Activated CD4-positive, alpha-beta T cell treated with anti-CD3 and anti-CD28 coated beads, Interleukin-2, amount 50 U/mL, for 24 hours (primary cell): ENCODE results near the gene RAMP3.
"Not testable (repeated sequence)": the region's sequence is repeated elsewhere in the genome, so short reads cannot be mapped to it uniquely, and the experiment has no call there.

ENCODE experiments used
- DNase-seq, 2 donors: peaks; one replicate each; pipeline ENCODE4 v3.0.0-alpha.2; 2020; ENCODE audit warnings: low read depth in 1 of 2, low spot score in 1 of 2

Gene RAMP3

DNA sequence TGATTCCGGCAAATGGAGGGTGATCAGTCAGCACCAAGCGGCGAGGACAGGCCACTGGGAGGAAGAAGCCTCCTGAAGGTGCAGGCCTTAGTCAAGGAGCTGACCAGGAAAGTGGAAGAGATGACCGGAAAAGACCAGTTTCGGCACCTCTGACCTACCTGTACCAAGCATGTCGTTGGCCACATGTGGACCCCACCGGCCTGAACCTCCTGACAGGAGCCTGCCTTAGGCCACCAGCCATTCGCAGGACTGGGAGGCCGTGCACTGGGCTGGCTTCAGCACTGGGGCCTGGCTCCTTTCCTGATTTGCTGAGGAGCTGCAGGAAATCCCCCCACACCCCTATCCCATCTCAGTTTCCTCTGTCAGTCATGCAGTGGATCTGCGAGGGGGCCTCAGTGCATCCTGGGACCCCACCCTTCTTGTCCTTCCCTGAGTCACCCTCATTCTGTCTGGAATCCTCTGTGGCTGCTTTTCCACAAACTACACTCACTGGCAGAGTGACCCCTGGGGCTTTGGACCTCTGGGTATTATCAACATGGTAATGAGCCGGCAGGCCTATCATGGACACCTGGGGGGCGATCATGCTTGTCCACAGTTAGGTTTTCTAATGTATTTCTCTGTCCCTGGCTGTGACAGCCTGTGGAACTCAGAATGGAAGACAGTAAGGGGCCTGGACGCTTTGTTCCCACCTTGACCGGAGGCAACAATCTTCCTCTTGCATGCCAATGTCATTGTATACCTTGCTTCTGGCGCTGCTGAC lies 33.0 kb downstream of the RAMP3 start:
- no peak for DNase-seq

DNA sequence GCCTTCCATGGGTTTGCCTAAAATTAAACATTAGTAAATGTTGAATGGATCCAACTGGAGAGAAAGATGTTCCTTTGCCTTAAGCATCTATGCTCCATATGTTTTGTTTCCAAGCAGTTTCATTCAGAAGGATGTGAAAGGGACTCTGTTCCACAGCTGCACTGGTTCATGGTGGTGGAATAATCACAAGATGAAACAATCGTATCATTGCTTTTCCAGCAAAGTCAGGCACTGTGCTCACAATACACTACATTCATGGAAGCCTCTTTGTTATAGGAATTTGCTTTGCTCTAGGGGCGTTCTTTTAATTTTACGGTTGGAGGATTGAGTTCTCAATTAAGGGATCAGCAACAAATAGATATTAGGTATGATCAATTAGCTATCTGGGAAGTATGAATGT lies 33.8 kb downstream of the RAMP3 start:
- no peak for DNase-seq

DNA sequence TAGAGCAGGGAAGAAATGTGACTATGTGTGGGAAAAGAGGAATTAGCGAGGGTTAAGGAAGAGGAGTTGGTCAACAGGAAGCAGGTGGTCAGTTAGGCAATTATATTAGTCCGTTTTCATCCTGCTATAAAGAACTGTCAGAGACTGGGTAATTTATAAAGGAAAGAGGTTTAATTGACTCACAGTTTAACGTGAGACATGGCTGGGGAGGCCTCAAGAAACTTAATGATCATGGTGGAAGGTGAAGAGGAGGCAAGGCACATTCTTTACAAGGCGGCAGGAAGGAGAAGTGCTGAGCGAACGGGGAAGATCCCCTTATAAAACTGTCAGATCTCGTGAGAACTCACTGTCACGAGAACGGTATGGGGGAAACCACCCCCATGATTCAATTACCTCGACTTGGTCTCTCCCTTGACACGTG lies 35.0 kb downstream of the RAMP3 start:
- DNase-seq = no peak

DNA sequence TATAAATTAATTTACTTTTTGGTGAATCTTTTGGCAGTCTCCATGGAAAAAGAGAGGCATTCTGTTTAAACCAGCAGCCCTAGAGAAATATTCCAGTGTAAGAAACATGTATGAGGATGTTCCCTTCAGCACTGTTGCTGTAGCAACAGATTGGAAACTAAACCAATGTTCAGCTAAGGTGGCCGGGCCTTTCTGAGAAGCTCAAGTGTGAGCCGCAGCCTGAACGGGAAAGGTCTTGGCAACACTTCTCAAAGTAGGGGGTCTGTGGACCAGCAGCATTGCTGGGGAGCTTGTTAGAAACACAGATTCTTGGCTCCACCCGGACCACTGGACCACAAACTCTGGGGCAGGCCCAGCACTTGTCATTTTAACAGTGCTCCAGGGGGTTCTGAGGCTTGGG lies 36.2 kb downstream of the RAMP3 start:
- DNase-seq = no peak

DNA sequence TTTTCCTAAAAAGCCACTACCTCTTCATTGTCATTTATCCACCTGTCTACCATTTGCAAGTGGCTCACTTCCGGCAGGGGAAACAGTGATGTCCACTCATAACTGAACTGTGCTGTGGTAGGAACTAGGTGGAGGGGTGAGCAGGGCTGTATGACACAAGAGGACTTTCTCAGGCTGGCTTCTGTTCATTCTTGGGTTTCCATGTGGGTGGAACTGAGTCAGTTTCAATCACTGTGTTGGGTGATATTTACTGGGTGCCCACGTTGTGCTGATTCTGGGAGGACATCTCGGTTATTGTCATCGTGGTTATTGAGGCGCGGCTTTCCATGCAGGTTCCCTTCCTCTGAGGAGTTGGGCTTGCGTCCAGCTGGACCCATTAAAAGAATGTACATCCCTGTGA lies 38.8 kb downstream of the RAMP3 start:
- DNase-seq = peak in 1 of 2 donors; percentile 52

DNA sequence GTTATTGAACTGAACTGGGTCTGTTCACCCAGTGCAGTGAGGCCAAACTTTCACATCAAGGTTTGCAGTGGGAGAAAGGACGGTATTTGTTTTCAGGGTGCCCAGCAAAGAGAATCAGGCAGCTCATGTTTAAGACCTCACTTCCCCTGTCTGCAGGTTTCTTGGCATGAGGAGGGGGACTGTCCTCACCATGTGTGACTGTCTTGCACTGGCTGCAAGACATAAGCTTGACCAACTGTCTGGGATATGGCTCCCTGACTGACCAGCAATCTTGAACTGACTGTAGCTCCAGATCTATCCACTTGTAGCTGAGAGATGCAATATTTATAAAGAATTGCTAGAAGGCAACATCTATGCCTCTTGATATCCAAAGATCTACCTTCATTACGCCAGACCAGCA lies 39.9 kb downstream of the RAMP3 start:
- no peak for DNase-seq

DNA sequence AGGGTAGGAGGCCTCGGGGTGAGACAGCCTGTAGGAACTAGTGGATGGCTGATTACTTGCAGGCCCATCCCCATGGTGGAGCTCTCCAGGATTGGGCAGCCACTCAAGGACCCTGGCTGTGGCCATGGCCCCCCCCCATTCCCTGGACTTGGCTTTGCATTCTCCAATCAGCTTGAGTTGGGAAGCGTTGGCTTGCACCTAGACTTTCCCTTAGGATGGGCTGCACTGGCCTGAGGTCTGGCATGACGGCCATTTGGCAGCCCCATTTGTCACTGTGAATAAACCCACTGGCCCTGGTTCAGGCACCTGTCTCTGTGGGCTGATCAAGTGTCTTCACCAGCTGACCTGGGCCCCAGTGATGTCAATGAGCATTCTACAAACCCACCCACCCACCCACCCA lies 41.4 kb downstream of the RAMP3 start:
- no peak for DNase-seq

DNA sequence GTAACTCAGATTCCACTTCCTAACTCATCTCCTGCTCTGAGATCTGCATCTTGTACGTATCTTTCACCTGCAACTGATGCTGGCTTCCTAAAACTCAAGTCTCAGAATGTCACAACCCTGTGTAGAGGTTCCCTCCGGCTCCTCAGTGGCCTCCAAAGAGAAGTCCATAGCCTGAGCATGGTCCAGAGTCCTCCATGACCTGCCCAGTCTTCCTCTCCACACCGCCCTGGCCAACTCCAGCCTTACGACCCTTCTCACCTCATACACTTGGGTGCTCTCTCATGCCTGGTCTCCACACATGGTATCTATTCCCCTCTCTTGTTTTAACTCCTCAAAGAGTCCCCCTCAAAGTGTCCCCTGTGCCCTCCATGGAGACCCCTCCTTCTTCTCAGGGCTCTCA lies 41.9 kb downstream of the RAMP3 start:
- DNase-seq = no peak

DNA sequence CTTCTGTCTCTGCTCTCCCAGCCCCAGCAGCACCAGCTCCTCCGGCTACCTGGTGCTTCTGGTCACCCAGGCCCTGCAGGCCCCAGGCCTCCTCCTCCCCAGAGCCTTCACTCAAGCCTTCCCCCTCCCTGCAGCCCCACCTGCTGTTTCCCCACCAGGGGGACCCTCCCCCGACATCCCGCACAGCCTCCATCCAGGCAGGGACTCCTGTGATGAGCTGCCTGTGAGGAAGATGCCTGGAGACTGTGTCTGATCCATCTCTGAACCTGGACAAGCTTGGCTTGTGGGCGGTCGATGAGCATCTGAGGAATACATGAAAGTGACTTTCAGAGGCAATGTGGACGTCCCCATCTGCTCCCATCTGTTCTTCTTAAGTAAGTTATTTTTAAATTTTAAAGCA lies 45.0 kb downstream of the RAMP3 start:
- no peak for DNase-seq

DNA sequence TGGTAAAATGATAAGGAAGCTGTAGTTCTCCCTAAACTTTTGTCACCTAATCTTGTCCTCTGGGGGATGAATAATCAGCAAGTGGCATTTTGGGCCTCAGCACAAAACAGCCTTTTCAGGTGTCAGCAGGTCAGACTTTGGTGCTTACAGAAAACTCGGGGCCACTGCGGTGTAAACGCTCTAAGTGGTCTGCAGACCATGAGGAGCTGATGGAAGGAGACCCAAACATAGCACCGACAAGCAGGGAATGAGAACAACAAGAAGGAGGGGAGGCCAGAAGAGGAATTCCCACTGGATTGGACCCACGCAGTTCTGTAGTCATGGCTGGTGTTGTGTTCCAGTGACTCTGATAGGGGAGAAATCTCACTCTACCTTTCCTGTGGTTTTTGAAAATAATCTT lies 45.4 kb downstream of the RAMP3 start:
- DNase-seq = no peak

DNA sequence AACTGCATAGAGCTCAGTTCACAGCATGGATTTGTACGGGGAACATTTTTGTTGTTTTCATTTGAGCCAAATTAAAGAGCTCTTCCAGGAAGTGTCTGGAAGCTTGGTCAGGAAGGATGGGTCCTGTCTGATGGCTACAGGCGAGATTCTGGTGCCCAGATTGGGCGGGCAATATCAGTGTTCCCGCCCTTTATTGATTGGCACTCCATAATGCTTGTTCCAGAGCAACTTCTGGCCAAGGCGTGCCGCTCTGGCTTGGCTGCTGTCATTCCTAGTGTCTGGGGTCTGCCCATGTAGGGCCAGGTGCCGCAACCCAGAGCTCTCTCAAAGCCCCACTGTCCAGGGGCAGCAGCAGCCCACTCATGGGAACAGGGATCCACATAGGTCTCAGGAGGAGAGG lies 45.9 kb downstream of the RAMP3 start:
- no peak for DNase-seq

DNA sequence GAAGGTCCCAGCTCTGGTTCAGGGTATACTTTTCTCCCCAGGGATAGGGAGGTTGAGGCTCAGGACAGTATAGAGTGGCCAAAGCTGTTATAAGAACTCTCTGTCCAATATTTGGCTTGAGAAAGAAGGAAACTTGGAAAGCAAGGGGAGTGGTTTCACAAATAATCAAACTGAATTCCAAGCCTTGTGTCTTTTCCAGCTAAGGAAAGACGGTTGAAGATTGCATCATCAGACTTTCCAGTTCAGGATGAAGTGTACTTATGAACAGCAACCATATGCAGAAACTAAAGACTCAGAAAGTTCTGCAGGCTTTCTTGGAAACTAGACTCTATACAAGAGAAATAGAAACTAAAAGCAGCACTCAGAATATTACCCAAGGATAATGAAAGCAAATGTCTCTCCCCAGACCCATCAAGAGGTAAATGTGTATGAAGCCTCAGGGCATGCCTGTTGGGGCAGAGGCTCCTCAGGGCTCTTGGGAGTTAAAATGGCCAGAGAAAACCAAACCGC lies 46.4 kb downstream of the RAMP3 start:
- DNase-seq = no peak

DNA sequence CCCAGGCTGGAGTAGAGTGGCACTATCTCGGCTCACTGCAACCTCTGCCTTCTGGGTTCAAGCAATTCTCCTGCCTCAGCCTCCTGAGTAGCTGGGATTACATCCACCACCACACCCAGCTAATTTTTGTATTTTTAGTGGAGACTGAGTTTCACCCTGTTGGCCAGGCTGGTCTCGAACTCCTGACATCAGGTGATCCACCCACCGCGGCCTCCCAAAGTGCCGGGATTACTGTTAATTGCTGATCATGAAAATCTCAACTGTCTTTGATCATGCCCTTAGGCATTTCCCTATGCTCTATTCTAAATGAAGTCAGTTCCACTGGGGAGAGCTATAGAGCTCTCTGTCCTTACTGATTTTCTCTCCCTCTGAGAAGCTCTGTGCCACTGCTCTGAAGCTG lies 48.7 kb downstream of the RAMP3 start:
- not testable (repeated sequence) for DNase-seq

DNA sequence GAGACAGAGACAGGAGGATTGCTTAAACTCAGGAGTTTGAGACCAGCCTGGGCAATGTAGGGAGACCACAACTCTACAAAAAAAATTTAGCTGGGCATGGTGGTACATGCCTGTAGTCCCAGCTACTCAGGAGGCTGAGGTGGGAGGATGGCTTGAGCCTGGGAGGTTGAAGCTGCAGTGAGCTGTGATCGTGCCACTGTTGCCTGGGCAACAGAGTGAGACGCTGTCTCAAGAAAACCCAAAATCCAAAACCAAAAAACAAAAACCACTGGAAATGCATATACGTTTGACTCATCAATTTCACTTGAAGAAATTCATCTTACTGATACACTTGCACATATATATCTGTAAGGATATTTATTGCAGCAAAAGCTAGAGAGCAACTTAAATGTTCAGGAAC lies 52.3 kb downstream of the RAMP3 start:
- not testable (repeated sequence) for DNase-seq

DNA sequence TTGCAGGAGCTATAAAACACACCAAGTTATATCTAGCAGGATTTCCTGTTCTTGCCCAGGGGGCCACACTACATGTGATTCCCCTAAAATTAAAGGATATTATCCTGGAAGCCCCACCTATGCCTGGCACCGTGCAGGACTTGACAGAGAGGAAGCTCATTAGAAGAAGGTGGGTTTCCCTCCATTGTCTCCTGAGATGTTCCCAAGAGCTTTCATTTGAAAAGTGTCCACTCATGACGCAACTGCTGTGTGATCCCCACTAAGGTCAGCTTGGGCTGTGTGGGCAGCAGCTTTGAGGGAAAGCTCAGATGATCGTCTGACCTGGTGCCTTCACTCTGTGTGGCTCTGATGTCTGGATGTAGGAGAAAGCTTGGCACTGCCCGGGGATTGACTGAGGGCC lies 53.5 kb downstream of the RAMP3 start:
- no peak for DNase-seq

DNA sequence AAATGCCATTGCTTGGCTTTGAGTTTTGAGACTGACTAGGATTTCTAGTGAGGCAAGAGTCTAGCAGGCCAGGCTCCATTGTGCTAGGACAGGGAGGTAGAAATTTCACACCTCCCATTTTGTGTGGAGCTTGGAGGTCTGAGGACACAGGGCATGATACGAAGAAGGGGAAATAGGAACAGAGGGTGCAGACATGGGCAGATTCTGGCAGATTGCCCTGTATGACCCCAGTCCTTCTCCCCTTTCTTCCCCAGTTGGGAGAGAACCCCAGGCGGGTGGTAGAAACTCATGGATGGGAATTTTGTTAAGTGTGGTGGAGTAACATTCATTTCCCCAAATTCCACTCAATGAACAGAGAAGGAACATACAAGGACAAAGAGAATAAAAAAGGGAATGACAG lies 54.4 kb downstream of the RAMP3 start:
- no peak for DNase-seq

DNA sequence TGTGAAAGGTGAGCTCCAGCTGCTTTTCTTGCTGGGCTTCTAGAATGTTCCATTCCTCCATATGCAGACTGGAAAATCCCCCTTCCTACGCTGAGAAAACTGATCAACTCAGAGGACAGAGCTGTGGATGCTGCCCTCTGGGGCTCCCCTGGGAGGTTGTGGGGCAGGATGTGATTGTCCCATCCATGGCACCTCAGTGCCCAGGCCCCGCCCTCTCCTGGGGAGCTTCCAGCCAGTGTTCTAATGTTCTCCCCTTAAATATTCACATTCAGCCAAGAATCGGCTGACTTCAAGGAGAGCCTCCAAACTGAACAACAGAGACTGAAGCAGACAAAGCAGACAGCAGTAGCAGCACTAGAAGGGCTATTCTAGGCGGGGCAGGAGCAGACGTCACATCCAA lies 55.0 kb downstream of the RAMP3 start:
- no peak for DNase-seq

DNA sequence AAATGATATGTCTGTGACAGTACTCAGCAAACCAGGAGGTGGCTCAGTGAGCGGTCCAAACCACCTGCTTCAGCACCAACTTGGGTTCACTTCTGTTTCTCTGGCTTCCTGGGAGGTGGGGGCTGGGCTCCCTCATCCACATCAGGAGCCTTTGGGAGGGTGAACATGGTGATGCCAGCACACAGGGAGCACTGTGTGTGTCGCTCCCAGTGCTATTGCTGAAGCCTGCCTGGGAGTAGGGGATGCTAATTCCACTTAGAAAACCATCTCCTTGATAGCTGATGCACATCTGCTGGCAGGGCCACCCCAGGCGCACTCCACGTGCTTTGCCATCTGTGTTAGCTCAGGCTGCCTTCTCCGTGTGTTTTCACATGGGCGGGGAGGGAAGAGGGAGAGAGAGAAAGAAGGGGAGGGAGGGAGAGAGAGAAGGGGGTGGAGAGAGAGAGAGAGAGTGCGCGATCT lies 58.0 kb downstream of the RAMP3 start:
- DNase-seq = no peak

DNA sequence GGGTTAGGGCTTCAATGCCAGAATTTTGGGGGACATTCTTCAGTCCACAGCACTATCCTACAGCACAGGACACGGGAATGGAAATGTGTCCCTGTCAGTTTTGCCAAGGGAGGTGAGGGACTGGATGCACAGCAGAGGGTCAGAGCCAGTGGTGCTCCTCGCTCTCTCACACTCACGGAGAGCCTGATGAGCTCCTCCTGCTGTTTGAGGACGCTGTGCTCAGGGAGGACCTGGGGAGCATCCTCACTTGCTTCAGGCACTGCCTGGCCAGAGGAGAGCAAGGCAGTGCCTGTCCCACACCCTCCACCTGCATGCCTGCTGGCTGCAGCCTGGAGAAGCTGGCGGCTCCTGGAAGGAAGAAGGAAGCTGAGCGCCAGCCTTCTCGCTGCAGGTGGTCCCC lies 58.6 kb downstream of the RAMP3 start:
- no peak for DNase-seq

DNA sequence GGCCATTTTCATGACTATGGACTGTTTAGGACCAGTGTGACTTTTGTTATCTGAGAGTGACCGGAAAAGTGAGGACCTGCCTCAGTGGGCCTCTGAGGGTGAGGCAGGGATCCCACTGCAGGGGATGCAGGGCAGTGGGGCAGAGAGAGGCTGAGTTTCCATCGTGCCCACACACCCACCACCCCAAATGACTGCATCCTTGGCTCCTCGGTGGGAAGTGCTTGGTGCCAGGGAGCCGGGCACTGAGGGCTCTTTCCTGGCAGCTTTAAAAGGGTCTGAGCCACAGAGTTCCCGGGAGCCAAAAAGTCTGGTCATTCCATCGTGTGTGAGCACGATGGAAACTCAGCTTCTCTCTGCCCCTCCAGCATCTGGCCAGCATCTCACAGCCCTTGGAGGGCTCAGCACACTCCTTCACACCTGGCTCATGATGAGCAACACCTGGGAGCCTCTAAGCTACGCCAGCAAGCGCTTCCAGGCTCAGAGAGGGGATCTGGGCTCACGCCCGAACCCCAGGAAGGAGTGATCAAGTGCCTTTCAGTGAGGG lies 59.1 kb downstream of the RAMP3 start:
- no peak for DNase-seq

DNA sequence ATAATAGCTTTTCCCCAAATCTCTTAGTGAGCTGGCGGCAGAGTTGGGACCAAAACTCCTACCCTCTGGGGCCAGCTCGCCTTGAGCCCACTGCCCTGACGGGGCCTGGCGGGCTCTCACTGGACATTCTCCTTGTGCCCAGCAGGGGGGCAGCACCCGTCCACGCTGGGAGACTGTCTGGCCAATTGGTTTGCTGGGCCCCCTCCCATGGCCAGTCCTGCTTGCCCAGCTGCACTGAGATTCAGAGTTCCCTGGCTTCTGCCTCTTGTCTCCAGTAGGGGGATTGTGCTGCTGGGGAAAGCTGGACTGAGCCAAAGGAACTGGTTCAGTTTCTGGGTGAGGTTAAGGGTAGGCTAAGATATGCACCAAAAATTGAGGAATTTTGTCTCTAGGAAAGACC lies 59.8 kb downstream of the RAMP3 start:
- no peak for DNase-seq

DNA sequence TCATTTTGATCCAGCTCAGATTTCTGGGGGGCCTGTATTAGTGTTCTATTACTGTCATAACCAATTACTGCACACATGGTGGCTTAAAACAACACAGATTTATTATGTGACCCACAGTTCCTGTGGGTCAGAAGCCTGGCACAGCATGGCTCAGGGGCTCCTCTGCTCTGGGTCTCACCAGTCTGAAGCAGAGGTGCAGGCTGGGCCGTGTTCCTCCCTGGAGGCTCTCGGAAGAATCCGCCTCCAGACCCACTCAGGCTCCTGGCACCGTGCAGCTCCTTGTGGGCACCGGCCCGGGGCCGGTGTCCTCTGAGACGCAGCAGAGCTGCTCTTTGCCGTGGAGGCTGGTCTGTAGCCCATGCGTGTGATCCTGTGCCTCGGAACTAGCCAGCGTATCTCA lies 61.5 kb downstream of the RAMP3 start:
- no peak for DNase-seq
